Transverse colon (tissue), 4 donors: ENCODE data around the gene PHF21A. TPM values are rescaled to one million over a fixed set of nuclear protein-coding genes. Genes with fewer than 3 reads are reported as not detected.

Experiments
- DNase-seq: peaks from one replicate; pipeline ENCODE4 v3.0.0-alpha.2; 2019
- H3K27ac ChIP-seq, 4 donors: fragments of 200-600 bp; sonication (generic); 2 replicates each; pipeline ENCODE4 v1.5.1; 2016 to 2018; ENCODE audit warnings: inconsistent platforms in 4 of 4
- H3K27me3 ChIP-seq: fragments of 200-600 bp; sonication (generic); 2 replicates; pipeline ENCODE4 v1.5.1; 2017; ENCODE audit warnings: inconsistent platforms
- H3K36me3 ChIP-seq, 4 donors: fragments of 200-600 bp; sonication (generic); 2 replicates each; pipeline ENCODE4 v1.5.1; 2017 to 2019; ENCODE audit warnings: inconsistent platforms in 4 of 4
- H3K4me1 ChIP-seq, 4 donors: fragments of 200-600 bp; sonication (generic); 2 replicates each; pipeline ENCODE4 v1.5.1; 2017 to 2020; ENCODE audit warnings: inconsistent platforms in 4 of 4
- H3K4me3 ChIP-seq, 4 donors: fragments of 200-600 bp; sonication (generic); 1 replicate in 1 of 4; 2 replicates in 3 of 4; pipeline versions ENCODE4 v1.5.1 to v1.6.1; 2017 to 2019; ENCODE audit warnings: inconsistent platforms in 4 of 4
- H3K9me3 ChIP-seq, 2 donors: fragments of 200-600 bp; sonication (generic); 2 replicates each; pipeline ENCODE4 v1.5.1; 2017 to 2019; ENCODE audit warnings: inconsistent platforms in 2 of 2
- EP300 ChIP-seq: sonication (generic); formaldehyde crosslinking; IDR thresholded peaks from one replicate; pipeline ENCODE4 v1.6.1; 2017; ENCODE audit warnings: antibody characterized with exemption, low read depth
- POLR2A ChIP-seq: fragments of 450-650 bp; IDR thresholded peaks from one replicate; pipeline ENCODE4 v1.6.1; 2016; ENCODE audit warnings: antibody characterized with exemption, mild to moderate bottlenecking, moderate library complexity
- POLR2AphosphoS5 ChIP-seq, 3 donors: sonication (generic); formaldehyde crosslinking; IDR thresholded peaks; one replicate each; pipeline ENCODE4 v1.6.1; 2016; ENCODE audit warnings: antibody characterized with exemption in 3 of 3
- WGBS, 2 donors: methylation state at CpG; one replicate each; pipeline ENCODE4 v1.1.5; 2018; ENCODE audit warnings: low coverage in 1 of 2; 5-methylcytosine and 5-hydroxymethylcytosine counted together
- in situ Hi-C, 4 donors: fragments of 200-750 bp; cut with MboI; loops; one replicate each; pipeline versions ENCODE4 v1.15.0 to v1.15.1; 2017; ENCODE audit warnings: low sequenced_read_pairs in 3 of 4, low pct_ligation_motif_present in 1 of 4, low pct_unique_long_range_greater_than_20kb in 1 of 4
- intact Hi-C: fragments of 100-400 bp; cut with DNase I; formaldehyde crosslinking; loops from one replicate; pipeline ENCODE4 v1.15.1; 2023; ENCODE audit warnings: low total_unique reads
- total RNA-seq, 4 donors: library from RNA; depleted of rRNA; stranded (reverse); fragments of >200 nt; gene quantifications; one replicate each; pipeline ENCODE4 v1.1.0, GENCODE V29; 2016
- TF ChIP-seq, protein P1 (sequence below), 5 experiments: fragments of 200-600 bp in 3 of 5; fragments of 450-650 bp in 2 of 5; sonication (generic) in 3 of 5; IDR thresholded peaks; 1 replicate in 2 of 5; 2 replicates in 3 of 5; pipeline ENCODE4 v1.5.1; 2016 to 2017; ENCODE audit warnings: antibody characterized with exemption in 5 of 5, inconsistent platforms in 3 of 5, mild to moderate bottlenecking in 2 of 5, moderate library complexity in 1 of 5

The PHF21A gene
- total RNA-seq, 4 donors from 2014 or later, result 18.6 to 57.2 (median 40.2) TPM

DNA sequence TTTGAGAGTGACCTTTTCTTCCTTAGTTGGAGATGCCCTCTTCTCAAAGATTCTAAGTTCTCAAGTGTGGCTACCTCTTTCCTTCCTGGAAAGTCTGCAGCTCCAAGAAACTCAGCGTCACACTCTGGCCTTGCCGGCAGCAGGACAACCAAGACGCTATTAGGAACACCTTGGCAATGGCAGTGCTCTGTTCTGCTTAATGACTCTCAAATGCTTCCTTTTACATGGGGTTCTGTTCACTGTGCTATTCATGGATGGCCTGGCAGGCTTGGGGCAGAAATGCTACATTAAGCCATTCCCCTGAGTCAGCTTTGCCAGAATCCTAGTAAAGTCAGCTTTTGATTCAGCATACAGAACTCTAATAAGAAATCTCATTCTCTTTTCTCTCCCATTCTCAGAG, 172.9 kb downstream of the PHF21A start:
- WGBS, 2 donors, result 88% methylated on average over 3 of the region's 3 CpGs; no CpG with 5 or more reads in 1 of the 2 donors
- no peak for TF ChIP-seq EP300
- TF ChIP-seq, protein P1, sequence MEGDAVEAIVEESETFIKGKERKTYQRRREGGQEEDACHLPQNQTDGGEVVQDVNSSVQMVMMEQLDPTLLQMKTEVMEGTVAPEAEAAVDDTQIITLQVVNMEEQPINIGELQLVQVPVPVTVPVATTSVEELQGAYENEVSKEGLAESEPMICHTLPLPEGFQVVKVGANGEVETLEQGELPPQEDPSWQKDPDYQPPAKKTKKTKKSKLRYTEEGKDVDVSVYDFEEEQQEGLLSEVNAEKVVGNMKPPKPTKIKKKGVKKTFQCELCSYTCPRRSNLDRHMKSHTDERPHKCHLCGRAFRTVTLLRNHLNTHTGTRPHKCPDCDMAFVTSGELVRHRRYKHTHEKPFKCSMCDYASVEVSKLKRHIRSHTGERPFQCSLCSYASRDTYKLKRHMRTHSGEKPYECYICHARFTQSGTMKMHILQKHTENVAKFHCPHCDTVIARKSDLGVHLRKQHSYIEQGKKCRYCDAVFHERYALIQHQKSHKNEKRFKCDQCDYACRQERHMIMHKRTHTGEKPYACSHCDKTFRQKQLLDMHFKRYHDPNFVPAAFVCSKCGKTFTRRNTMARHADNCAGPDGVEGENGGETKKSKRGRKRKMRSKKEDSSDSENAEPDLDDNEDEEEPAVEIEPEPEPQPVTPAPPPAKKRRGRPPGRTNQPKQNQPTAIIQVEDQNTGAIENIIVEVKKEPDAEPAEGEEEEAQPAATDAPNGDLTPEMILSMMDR (IDR thresholded peaks at IDR 0.05), result no peak
- Histone ChIP-seq H3K36me3 (peaks cover 0 to 35% (median 8%) of the 10 kb centered on the region in 4 donors), H3K27me3 (no peaks in the 10 kb centered on the region), H3K9me3 (no peaks in the 10 kb centered on the region), H3K4me1 (no peaks in the 10 kb centered on the region), H3K27ac (no peak overlapping the region), H3K4me3 (no peak overlapping the region)
- DNase-seq, result no peak
- in situ Hi-C loops, result no loop called here
- intact Hi-C loops, result no loop called here

DNA sequence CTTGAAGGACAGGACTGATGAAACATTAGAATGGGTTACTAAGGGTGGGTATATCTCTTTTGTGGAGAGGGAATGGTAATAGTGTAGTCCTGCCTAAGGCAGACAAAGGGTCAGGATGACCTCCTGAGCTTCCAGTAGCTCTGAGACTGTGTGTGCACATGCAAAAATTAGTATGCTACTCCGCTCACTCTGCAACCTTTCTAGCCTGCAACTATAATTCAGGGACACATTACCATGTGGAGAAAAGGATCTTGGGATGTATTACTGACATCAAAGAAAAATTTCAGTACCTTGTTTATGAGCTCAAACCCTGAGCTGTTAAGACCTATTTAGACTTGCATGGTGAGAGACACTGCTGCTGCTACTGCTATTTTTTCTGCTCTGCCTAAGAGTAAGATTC, 173.4 kb downstream of the PHF21A start:
- Histone ChIP-seq H3K27me3 (no peaks in the 10 kb centered on the region), H3K4me1 (no peaks in the 10 kb centered on the region), H3K36me3 (peaks cover 0 to 35% (median 8%) of the 10 kb centered on the region in 4 donors), H3K4me3 (no peak overlapping the region), H3K9me3 (no peaks in the 10 kb centered on the region), H3K27ac (no peak overlapping the region)
- TF ChIP-seq POLR2AphosphoS5 (IDR thresholded peaks at IDR 0.05) (no peak), EP300 (no peak), POLR2A (no peak)
- TF ChIP-seq, protein P1 (IDR thresholded peaks at IDR 0.05), result no peak
- in situ Hi-C loops, result no loop called here
- no peak for DNase-seq
- 100% methylated on average over 1 of the region's 1 CpG; no CpG with 5 or more reads in 1 of the 2 donors for WGBS, 2 donors
- intact Hi-C loops, result no loop called here

DNA sequence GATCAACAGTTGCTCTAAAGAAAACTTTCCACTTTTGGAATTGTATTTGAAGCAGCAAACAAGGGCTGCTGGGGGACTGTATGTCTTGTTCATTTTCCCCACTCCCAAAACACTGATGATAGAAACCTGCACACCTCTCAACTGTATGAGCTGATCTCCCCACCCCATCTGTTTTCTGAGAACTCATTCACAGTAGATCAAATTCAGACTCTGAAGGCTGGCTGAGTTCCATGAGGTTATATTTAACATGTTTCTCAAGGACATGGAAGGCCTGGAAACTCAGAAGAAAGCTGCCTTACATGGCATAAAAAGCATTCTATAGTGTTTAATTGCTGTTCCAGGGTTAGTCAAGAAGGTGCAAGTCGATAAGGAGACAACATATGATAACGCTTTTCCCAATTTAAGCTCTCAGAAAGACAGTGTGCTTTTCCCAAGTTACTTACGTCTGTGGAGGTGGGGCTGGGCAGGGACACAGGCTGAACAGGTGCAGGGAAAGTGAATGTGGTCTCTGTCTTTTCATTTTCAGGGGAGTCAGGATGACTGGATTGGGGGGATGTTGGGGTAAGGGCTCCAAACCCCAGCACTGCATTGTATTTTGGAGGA, 175.8 kb downstream of the PHF21A start:
- Histone ChIP-seq H3K27me3 (no peaks in the 10 kb centered on the region), H3K27ac (no peak overlapping the region), H3K4me3 (no peak overlapping the region), H3K4me1 (no peaks in the 10 kb centered on the region), H3K9me3 (no peaks in the 10 kb centered on the region), H3K36me3 (peaks cover 0 to 35% (median 8%) of the 10 kb centered on the region in 4 donors)
- intact Hi-C loops, result no loop called here
- in situ Hi-C loops, result no loop called here
- no peak for DNase-seq
- 67 to 92% methylated on average over 1 to 3 of the region's 3 CpGs for WGBS, 2 donors
- TF ChIP-seq POLR2AphosphoS5 (IDR thresholded peaks at IDR 0.05), result no peak
- TF ChIP-seq, protein P1 (IDR thresholded peaks at IDR 0.05), result no peak

DNA sequence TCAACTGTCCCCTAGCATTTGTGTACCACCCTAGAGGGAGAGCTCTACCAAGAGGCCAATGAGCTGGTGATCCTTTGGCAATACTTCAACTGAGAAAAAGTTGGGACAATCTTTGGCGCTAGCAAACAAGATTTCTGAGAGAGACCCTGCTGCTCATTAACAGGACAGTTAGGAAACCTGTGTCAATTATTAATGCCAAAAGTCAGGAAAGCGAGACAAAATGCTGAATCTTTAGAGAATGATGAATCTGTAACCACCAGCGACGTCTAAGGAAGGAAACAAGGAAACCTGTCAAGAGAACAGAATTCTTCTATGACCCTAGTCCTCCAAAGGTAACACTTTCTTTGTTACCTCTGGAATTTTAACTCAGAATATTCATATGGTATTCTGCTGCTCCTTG, 178.9 kb downstream of the PHF21A start:
- Histone ChIP-seq H3K4me1 (no peaks in the 10 kb centered on the region), H3K4me3 (no peak overlapping the region), H3K27ac (no peak overlapping the region), H3K27me3 (no peaks in the 10 kb centered on the region), H3K9me3 (no peaks in the 10 kb centered on the region), H3K36me3 (peaks cover 0 to 23% (median 9%) of the 10 kb centered on the region in 4 donors)
- TF ChIP-seq EP300 (no peak), POLR2A (no peak), POLR2AphosphoS5 (IDR thresholded peaks at IDR 0.05) (no peak)
- TF ChIP-seq, protein P1 (IDR thresholded peaks at IDR 0.05), result no peak
- DNase-seq, result no peak
- intact Hi-C loops (no loop called here), in situ Hi-C loops (no loop called here)
- 98 to 100% methylated on average over 3 to 4 of the region's 4 CpGs for WGBS, 2 donors
